HL-60 (cell line): Measurements from ENCODE around the gene WDR6.

Source experiments
- DNase-seq, 2 experiments: peaks; one replicate each; pipeline ENCODE4 v3.0.0-alpha.2; 2010 to 2020; ENCODE audit warnings: low read depth in 1 of 2, low spot score in 1 of 2
- H3K27ac ChIP-seq: fragments of 250-450 bp; sonication (Bioruptor Pico); replicated peaks from 2 replicates; pipeline ENCODE4 v1.5.1; 2020; ENCODE audit warnings: mild to moderate bottlenecking, moderate library complexity
- H3K27me3 ChIP-seq: fragments of 250-450 bp; sonication (Bioruptor Pico); 2 replicates; pipeline ENCODE4 v1.5.1; 2021; ENCODE audit warnings: mild to moderate bottlenecking, moderate library complexity; ENCODE audit not compliant: insufficient read depth, poor library complexity, severe bottlenecking
- H3K4me3 ChIP-seq: replicated peaks from 2 replicates; pipeline ENCODE4 v1.5.1; 2011; ENCODE audit warnings: mild to moderate bottlenecking, control low read depth, low read length; ENCODE audit not compliant: insufficient read depth
- GABPA ChIP-seq: IDR thresholded peaks from 2 replicates; pipeline ENCODE4 v1.6.1; 2012; ENCODE audit warnings: low read depth
- POLR2AphosphoS5 ChIP-seq: IDR thresholded peaks from 2 replicates; pipeline ENCODE4 v1.6.1; 2012; ENCODE audit warnings: low read depth
- SPI1 ChIP-seq: IDR thresholded peaks from 2 replicates; pipeline ENCODE4 v1.6.1; 2012; ENCODE audit warnings: low read depth, mild to moderate bottlenecking, borderline replicate concordance
- TF ChIP-seq, protein P1 (sequence below): IDR thresholded peaks from 2 replicates; pipeline ENCODE4 v1.6.1; 2012; ENCODE audit warnings: low read depth; ENCODE audit not compliant: insufficient replicate concordance
- TF ChIP-seq, protein P2 (sequence below): IDR thresholded peaks from one replicate; pipeline ENCODE4 v1.5.1; 2011; ENCODE audit warnings: low read length, control low read depth, inconsistent platforms; ENCODE audit not compliant: insufficient read depth

Gene WDR6

GRCh38 chr3:49020330-49021212, 13.4 kb downstream of the WDR6 start:
- peak overlapping the region; percentile 80 for H3K4me3 ChIP-seq
- H3K27ac ChIP-seq: peak overlapping the region; percentile 99
- TF ChIP-seq SPI1: peak; percentile 72; the same call in 1 of the 2 replicates
- TF ChIP-seq, protein P1, sequence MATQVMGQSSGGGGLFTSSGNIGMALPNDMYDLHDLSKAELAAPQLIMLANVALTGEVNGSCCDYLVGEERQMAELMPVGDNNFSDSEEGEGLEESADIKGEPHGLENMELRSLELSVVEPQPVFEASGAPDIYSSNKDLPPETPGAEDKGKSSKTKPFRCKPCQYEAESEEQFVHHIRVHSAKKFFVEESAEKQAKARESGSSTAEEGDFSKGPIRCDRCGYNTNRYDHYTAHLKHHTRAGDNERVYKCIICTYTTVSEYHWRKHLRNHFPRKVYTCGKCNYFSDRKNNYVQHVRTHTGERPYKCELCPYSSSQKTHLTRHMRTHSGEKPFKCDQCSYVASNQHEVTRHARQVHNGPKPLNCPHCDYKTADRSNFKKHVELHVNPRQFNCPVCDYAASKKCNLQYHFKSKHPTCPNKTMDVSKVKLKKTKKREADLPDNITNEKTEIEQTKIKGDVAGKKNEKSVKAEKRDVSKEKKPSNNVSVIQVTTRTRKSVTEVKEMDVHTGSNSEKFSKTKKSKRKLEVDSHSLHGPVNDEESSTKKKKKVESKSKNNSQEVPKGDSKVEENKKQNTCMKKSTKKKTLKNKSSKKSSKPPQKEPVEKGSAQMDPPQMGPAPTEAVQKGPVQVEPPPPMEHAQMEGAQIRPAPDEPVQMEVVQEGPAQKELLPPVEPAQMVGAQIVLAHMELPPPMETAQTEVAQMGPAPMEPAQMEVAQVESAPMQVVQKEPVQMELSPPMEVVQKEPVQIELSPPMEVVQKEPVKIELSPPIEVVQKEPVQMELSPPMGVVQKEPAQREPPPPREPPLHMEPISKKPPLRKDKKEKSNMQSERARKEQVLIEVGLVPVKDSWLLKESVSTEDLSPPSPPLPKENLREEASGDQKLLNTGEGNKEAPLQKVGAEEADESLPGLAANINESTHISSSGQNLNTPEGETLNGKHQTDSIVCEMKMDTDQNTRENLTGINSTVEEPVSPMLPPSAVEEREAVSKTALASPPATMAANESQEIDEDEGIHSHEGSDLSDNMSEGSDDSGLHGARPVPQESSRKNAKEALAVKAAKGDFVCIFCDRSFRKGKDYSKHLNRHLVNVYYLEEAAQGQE: no peak
- H3K27me3 ChIP-seq: no peaks in the 10 kb centered on the region
- DNase-seq: peak; percentile 62 to 81

GRCh38 chr3:49021213-49021812, 14.1 kb downstream of the WDR6 start:
- peak overlapping the region; percentile 80 for H3K4me3 ChIP-seq
- H3K27me3 ChIP-seq: no peaks in the 10 kb centered on the region
- H3K27ac ChIP-seq: peak overlapping the region; percentile 99
- TF ChIP-seq, protein P1: peak; percentile 74
- TF ChIP-seq SPI1 (no peak; the same call in 1 of the 2 replicates), POLR2AphosphoS5 (peak; percentile 100)
- peak; percentile 93 to 99 for DNase-seq

DNA sequence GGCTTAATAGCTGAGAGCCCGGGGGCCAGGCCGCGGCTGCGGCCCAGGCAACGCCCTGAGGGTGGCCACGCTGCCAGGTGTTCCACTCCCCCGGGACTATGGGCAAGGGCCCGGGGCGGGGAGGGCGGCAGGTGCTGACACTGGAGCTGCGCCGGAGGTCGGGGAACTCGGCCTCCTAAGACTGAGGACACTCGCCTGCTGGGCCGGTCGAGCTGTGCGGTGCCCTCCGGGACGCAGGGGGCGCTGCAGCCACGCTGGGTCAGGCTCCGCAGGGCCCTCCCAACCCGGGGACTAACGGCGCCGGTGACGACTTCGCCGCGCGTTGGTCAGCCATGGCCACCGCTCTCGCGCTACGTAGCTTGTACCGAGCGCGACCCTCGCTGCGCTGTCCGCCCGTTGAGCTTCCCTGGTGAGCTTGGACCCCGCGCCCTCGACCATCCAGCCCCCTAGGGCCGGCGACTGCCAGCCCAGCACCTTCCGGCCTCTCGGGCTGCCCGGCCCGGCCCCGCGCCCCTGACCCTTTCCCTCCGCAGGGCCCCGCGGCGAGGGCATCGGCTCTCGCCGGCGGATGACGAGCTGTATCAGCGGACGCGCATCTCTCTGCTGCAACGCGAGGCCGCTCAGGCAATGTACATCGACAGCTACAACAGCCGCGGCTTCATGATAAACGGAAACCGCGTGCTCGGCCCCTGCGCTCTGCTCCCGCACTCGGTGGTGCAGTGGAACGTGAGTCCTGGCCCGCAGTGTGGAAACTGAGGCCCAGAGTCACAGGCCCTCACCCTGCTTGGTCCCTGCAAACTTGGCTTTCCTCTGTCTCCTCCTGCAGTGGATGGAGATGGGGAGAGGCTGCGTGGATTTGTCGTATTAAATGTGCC, 14.9 kb downstream of the WDR6 start, which contains the start of gene NDUFAF3:
Gene NDUFAF3, plus strand, starts transcription at position 309 of the 875 bp plus-strand sequence. Its CDS starts 24 bp downstream, at position 333.
- TF ChIP-seq, protein P2, sequence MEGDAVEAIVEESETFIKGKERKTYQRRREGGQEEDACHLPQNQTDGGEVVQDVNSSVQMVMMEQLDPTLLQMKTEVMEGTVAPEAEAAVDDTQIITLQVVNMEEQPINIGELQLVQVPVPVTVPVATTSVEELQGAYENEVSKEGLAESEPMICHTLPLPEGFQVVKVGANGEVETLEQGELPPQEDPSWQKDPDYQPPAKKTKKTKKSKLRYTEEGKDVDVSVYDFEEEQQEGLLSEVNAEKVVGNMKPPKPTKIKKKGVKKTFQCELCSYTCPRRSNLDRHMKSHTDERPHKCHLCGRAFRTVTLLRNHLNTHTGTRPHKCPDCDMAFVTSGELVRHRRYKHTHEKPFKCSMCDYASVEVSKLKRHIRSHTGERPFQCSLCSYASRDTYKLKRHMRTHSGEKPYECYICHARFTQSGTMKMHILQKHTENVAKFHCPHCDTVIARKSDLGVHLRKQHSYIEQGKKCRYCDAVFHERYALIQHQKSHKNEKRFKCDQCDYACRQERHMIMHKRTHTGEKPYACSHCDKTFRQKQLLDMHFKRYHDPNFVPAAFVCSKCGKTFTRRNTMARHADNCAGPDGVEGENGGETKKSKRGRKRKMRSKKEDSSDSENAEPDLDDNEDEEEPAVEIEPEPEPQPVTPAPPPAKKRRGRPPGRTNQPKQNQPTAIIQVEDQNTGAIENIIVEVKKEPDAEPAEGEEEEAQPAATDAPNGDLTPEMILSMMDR: peak; percentile 91
- TF ChIP-seq, protein P1: peak; percentile 62
- TF ChIP-seq POLR2AphosphoS5 (peak; percentile 87; the same call in 1 of the 2 replicates), GABPA (no peak; the same call in 1 of the 2 replicates), SPI1 (no peak)
- H3K27me3 ChIP-seq: no peaks in the 10 kb centered on the region
- H3K27ac ChIP-seq: peak within 1 kb of the TSS; percentile 99
- DNase-seq: peak; percentile 90 to 94
- peak within 1 kb of the TSS; percentile 80 for H3K4me3 ChIP-seq
